Subcutaneous abdominal adipose tissue (tissue), 5 donors: ENCODE data around the gene POMT2.

Experiments
- H3K27ac ChIP-seq: one replicate; pipeline ENCODE4 v1.7.0; 2013; ENCODE audit warnings: low read depth, mild to moderate bottlenecking, inconsistent platforms, low read length, moderate library complexity
- H3K27me3 ChIP-seq, 5 donors: one replicate each; pipeline ENCODE4 v1.7.0; 2013; ENCODE audit warnings: low read length in 5 of 5, inconsistent platforms in 1 of 5; ENCODE audit not compliant: control insufficient read depth in 5 of 5, insufficient read depth in 4 of 5
- H3K36me3 ChIP-seq, 5 donors: one replicate each; pipeline ENCODE4 v1.7.0; 2013; ENCODE audit warnings: low read length in 5 of 5; ENCODE audit not compliant: control insufficient read depth in 5 of 5, insufficient read depth in 5 of 5
- H3K4me1 ChIP-seq, 5 donors: one replicate each; pipeline ENCODE4 v1.7.0; 2013; ENCODE audit warnings: low read length in 5 of 5, mild to moderate bottlenecking in 3 of 5, moderate library complexity in 1 of 5; ENCODE audit not compliant: control insufficient read depth in 5 of 5, insufficient read depth in 5 of 5
- H3K4me3 ChIP-seq, 5 donors: one replicate each; pipeline ENCODE4 v1.7.0; 2013; ENCODE audit warnings: low read length in 5 of 5, low read depth in 1 of 5
- H3K9ac ChIP-seq, 5 donors: one replicate each; pipeline ENCODE4 v1.7.0; 2013; ENCODE audit warnings: low read length in 5 of 5, mild to moderate bottlenecking in 4 of 5, moderate library complexity in 3 of 5
- H3K9me3 ChIP-seq, 5 donors: one replicate each; pipeline ENCODE4 v1.7.0; 2013; ENCODE audit warnings: low read length in 5 of 5; ENCODE audit not compliant: control insufficient read depth in 5 of 5
- donor health status: healthy.
- donor health status: healthy.
- donor health status: healthy.
- donor health status: healthy.
- donor health status: healthy.

POMT2 gene

DNA sequence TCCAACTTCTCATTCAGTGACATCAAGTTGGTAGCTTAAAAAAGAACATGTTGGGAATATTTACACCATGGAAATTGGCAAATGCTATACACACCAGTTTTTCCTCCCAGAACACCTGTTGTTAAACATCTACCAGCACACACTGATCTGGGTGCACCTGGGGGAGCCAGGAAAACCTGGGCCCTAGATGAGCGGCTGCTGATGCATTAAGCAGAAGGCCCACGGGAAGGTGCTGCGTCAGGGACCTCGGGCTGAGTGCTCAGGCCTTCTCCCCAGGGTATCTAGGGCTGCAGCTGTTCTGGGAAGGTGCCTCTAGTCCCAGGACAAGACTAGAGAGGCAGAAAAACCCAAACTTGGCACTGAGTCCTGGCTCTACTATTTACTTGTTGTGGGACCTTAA, 46.9 kb downstream of the POMT2 start:
- H3K36me3 ChIP-seq = peaks cover 0 to 29% (median 25%) of the 10 kb centered on the region in 5 donors
- H3K27me3 ChIP-seq = peaks cover 11 to 30% (median 18%) of the 10 kb centered on the region in 5 donors
- H3K4me1 ChIP-seq = peaks cover 0 to 2% (median 0%) of the 10 kb centered on the region in 5 donors
- no peak overlapping the region for H3K4me3 ChIP-seq
- H3K27ac ChIP-seq = no peak overlapping the region
- H3K9ac ChIP-seq = no peak overlapping the region
- H3K9me3 ChIP-seq = peaks cover 0 to under 1% (median 0%) of the 10 kb centered on the region in 5 donors

DNA sequence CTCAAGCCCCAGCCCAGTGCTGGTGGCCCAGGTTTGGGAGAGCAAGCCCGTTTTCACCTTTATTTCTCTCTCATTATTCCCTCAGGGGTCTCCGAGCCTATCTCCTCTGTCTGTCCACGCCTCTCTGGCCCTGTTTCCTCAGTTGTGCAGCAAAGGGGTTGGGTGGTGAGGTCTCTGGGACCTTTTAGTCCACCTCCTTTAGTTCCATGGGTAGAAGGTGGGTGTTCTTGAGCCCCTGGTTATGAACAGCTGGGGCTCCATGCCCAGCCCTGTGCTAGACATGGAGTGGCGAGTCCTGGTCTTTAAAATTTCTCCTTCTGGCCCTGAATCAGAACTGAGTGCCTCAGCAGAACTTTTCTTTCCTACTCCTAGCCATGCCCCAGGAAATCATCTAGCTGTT, 48.4 kb downstream of the POMT2 start:
- H3K9me3 ChIP-seq = peaks cover 3 to 14% (median 12%) of the 10 kb centered on the region in 5 donors
- H3K4me3 ChIP-seq = no peak overlapping the region
- H3K27ac ChIP-seq = no peak overlapping the region
- H3K36me3 ChIP-seq = peaks cover 0 to 14% (median 12%) of the 10 kb centered on the region in 5 donors
- H3K27me3 ChIP-seq = peaks cover 19 to 33% (median 26%) of the 10 kb centered on the region in 5 donors
- H3K4me1 ChIP-seq = peaks cover 0 to 2% (median 0%) of the 10 kb centered on the region in 5 donors
- no peak overlapping the region for H3K9ac ChIP-seq

DNA sequence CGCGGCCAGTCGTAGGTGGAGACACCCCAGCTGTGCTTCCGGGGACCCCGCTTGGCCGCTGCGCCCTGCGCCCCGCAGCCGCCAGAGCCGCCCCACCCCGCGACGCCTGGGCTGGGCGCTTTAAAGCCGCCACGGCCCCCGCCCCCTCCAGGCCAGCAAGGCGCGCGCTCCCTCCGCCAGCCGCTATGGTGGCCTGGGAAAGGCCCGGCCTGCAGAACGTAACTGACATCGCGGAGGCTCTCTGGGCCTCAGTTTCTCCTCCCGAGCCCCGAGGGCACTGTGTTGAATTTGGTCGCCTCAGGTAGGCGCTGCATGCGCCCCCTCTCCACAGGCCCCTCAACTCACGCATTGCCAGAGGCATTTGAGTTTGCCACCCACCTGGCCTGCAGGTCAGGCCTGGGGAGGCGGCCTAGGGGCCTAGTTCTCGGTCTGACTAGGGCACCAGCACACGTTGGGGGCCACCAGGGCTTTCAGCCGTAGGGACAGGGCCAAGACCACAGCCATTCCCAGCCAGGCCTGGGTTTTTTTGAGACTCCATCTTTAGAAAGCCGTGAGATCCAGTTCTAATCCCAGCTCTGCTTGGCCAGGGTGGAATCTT, 49.5 kb downstream of the POMT2 start, which contains the start of gene NGB:
Gene NGB (minus strand): TSS at position 94 of the 598 bp plus-strand sequence. CDS start 269 bp downstream, outside the sequence.
- Histone ChIP-seq H3K9me3 (peaks cover 3 to 14% (median 12%) of the 10 kb centered on the region in 5 donors), H3K4me3 (no peak within 1 kb of the TSS), H3K36me3 (peaks cover 0 to 4% (median 2%) of the 10 kb centered on the region in 5 donors), H3K4me1 (peaks cover 0 to 2% (median 0%) of the 10 kb centered on the region in 5 donors), H3K9ac (no peak within 1 kb of the TSS), H3K27ac (no peak within 1 kb of the TSS), H3K27me3 (peaks cover 21 to 33% (median 26%) of the 10 kb centered on the region in 5 donors)

DNA sequence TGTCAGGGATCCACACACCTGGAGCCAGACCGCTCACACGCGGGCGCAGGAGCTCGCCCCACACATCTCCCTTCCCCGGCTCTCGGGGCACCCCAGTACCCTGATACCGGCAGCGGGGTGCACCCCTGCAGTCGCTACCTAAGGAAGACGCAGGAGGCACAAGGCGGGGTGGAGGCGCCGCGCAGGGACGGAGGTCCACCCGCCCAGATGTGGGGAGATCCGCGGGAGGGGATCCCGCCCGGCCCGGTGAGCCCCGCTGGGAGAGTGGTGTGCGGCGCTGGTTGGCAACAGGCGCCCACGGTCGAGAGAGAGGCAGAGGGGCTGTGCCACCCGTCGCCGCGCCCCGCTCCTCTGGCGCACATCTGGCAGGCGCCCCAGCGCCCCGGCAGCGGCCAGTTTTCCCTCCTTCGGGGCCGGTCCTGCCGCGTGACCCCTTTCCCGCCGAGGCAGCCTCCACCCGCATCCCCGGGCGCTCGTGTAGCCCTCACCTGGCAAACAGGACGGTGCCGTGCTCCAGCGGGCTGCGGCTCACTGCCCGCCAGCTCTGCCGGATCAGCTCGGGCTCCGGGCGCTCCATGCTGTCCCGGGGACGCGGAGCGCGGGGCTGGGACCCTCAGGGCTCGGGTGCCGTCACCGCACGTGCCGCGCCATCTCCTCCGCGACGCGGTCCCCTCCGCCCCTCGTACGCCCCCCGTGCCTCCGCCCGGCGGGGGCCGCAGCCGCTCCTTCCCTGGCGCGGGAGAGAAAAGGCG, 50.1 kb downstream of the POMT2 start:
- Histone ChIP-seq H3K27ac (no peak overlapping the region), H3K4me1 (peaks cover 0 to 2% (median 0%) of the 10 kb centered on the region in 5 donors), H3K36me3 (no peaks in the 10 kb centered on the region), H3K4me3 (no peak overlapping the region), H3K9me3 (peaks cover 3 to 14% (median 12%) of the 10 kb centered on the region in 5 donors), H3K27me3 (peaks cover 21 to 33% (median 26%) of the 10 kb centered on the region in 5 donors), H3K9ac (no peak overlapping the region)

GRCh38 chr14:77268989-77269600, 51.6 kb downstream of the POMT2 start:
- H3K36me3 ChIP-seq = no peaks in the 10 kb centered on the region
- H3K27ac ChIP-seq = no peak overlapping the region
- no peak overlapping the region for H3K9ac ChIP-seq
- peaks cover 21 to 33% (median 26%) of the 10 kb centered on the region in 5 donors for H3K27me3 ChIP-seq
- peaks cover 0 to 2% (median 0%) of the 10 kb centered on the region in 5 donors for H3K4me1 ChIP-seq
- H3K9me3 ChIP-seq = peaks cover 3 to 14% (median 12%) of the 10 kb centered on the region in 5 donors
- no peak overlapping the region for H3K4me3 ChIP-seq

DNA sequence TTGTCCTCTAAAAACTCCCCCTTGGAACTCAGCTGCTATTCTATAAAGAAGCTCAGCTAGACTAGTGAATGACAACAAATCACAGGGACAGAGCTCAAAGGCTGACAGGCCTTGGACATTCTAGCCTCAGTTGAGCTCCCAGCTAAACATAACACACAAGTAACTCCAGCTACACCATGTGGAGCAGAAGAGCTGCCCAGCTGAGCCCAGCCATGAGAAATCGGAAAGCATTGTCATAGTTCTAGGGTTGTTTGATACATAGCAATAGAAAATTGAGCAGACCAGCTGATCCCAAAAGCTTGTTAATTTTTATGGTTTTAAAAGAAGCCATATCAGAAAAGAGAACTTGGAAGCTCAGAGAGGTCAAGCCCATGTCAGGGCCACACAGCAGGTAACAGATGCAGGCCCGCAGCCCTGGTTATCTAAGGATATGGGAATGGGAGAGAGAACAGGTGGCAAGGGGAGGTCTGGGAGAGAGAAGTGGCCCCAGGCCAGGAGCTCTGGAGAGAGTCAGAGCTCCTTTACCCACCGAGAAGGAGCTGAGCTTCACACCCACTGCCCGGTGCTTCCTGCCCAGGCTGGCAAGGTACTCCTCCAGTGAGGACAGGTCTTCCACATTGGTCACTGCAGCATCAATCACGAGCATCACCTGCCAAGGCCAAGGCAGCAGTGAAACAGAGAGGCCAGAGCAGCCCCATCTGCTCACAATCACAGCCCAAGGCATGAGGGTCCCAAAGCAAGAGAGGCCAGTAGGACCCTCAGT, 52.6 kb downstream of the POMT2 start:
- no peak overlapping the region for H3K27ac ChIP-seq
- H3K27me3 ChIP-seq = peaks cover 21 to 33% (median 26%) of the 10 kb centered on the region in 5 donors
- peaks cover 3 to 14% (median 12%) of the 10 kb centered on the region in 5 donors for H3K9me3 ChIP-seq
- peaks cover 0 to 2% (median 0%) of the 10 kb centered on the region in 5 donors for H3K4me1 ChIP-seq
- H3K4me3 ChIP-seq = no peak overlapping the region
- no peak overlapping the region for H3K9ac ChIP-seq
- H3K36me3 ChIP-seq = no peaks in the 10 kb centered on the region

DNA sequence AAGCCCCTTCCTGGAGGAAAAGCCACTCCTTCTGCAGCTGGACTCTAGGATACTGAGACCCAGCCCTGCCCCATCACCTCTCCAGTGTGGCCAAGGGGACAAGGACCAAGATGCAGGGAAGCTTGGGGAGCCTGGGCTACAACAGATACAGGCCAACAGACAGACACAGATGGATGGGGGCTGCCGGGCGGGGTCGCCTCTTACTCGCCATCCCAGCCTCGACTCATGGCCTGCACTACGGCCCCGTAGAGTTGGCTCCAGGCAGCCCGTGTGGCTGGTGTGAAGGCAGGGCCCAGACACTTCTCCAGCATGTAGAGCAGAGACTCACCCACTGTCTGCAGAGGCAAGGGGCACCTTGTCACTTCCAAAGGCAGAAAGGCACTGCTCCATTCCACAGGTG, 54.3 kb downstream of the POMT2 start:
- no peaks in the 10 kb centered on the region for H3K36me3 ChIP-seq
- H3K27ac ChIP-seq = no peak overlapping the region
- no peak overlapping the region for H3K4me3 ChIP-seq
- peaks cover 18 to 26% (median 21%) of the 10 kb centered on the region in 5 donors for H3K27me3 ChIP-seq
- no peak overlapping the region for H3K9ac ChIP-seq
- H3K9me3 ChIP-seq = peaks cover 3 to 14% (median 12%) of the 10 kb centered on the region in 5 donors
- peaks cover 0 to 2% (median 0%) of the 10 kb centered on the region in 5 donors for H3K4me1 ChIP-seq

GRCh38 chr14:77265561-77266335, 54.9 kb downstream of the POMT2 start:
- no peaks in the 10 kb centered on the region for H3K36me3 ChIP-seq
- no peak overlapping the region for H3K9ac ChIP-seq
- H3K4me1 ChIP-seq = no peaks in the 10 kb centered on the region
- H3K4me3 ChIP-seq = no peak overlapping the region
- peaks cover 16 to 24% (median 18%) of the 10 kb centered on the region in 5 donors for H3K27me3 ChIP-seq
- peaks cover 3 to 14% (median 12%) of the 10 kb centered on the region in 5 donors for H3K9me3 ChIP-seq
- no peak overlapping the region for H3K27ac ChIP-seq

DNA sequence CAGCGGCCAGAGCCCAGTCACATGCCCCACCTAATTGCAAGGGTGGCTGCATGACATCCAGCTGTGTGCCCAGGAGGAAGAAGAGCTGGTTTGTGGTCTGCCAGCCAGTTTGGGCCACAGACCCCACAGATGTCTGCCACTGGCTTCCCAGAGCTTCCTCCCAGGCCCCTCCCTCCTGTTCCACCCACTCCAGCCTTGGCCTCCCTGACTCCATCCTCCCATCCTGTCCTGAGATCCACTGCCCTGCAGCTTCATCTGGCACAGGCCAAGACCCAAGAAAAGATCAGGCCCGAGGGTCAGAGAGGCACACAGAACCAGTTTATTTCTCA, 55.5 kb downstream of the POMT2 start:
- no peak overlapping the region for H3K9ac ChIP-seq
- no peaks in the 10 kb centered on the region for H3K4me1 ChIP-seq

More for the DNA sequence above, 55.5 kb downstream of the POMT2 start:
- no peaks in the 10 kb centered on the region for H3K36me3 ChIP-seq
- H3K27me3 ChIP-seq = peaks cover 14 to 22% (median 18%) of the 10 kb centered on the region in 5 donors
- H3K9me3 ChIP-seq = peaks cover 3 to 14% (median 12%) of the 10 kb centered on the region in 5 donors
- no peak overlapping the region for H3K27ac ChIP-seq
- no peak overlapping the region for H3K4me3 ChIP-seq
